ENCODE data around the gene NPR2. TPM values are rescaled to one million over a fixed set of nuclear protein-coding genes. Genes with fewer than 3 reads are reported as not detected.

The NPR2 gene
- total and polyA plus RNA-seq, 2 of the 13 experiments (the other 11 are each of a cell fraction or from before 2014, with no cell fraction given), result 7.4 to 9.4 TPM

DNA sequence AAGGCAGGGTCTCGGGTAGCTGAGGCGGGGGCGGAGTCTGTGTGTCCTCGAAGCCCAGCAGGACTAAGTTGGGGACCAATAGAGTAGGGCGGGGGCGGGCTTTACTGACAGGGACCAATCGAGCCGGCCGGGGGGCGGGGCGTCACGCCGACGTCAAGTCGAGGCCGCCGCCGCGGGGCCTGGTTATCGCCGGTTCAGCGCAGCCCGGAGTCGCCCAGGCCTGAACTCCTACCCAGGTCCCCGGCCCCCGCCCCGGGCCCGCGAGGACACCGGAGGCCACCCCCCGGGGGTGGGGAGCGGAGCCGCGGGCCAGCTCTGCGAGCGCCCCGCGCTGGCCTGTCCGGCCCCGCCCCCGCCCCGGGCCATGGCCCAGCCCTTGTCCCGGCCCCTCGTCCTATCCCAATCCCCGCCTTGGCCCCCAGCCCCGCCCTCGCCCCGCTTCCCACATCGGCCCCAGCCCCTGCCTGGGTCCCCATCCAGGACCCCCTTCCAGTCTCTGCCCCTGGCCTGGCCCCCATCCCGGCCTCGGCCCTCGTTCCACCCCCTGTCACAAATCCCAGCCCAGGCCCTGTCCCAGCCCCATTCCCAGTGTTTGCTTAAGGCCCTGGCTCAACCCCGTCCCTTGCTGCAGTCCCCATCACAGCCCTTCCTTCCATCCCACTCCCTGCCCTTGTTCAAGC, 37.8 kb downstream of the NPR2 start, which contains the start of gene TMEM8B (continued):
- TF ChIP-seq NFYB (CRISPR knock-in tag; IDR thresholded peaks at IDR 0.05), result peak; percentile 78
- TF ChIP-seq MYC (CRISPR knock-in tag; IDR thresholded peaks at IDR 0.05; ENCODE audit: borderline replicate concordance), result no peak
- peak; percentile 62; the same call in 1 of the 2 replicates for TF ChIP-seq ZMAT3 (CRISPR knock-in tag; conservative IDR thresholded peaks at IDR 0.05)
- TF ChIP-seq, protein P1, sequence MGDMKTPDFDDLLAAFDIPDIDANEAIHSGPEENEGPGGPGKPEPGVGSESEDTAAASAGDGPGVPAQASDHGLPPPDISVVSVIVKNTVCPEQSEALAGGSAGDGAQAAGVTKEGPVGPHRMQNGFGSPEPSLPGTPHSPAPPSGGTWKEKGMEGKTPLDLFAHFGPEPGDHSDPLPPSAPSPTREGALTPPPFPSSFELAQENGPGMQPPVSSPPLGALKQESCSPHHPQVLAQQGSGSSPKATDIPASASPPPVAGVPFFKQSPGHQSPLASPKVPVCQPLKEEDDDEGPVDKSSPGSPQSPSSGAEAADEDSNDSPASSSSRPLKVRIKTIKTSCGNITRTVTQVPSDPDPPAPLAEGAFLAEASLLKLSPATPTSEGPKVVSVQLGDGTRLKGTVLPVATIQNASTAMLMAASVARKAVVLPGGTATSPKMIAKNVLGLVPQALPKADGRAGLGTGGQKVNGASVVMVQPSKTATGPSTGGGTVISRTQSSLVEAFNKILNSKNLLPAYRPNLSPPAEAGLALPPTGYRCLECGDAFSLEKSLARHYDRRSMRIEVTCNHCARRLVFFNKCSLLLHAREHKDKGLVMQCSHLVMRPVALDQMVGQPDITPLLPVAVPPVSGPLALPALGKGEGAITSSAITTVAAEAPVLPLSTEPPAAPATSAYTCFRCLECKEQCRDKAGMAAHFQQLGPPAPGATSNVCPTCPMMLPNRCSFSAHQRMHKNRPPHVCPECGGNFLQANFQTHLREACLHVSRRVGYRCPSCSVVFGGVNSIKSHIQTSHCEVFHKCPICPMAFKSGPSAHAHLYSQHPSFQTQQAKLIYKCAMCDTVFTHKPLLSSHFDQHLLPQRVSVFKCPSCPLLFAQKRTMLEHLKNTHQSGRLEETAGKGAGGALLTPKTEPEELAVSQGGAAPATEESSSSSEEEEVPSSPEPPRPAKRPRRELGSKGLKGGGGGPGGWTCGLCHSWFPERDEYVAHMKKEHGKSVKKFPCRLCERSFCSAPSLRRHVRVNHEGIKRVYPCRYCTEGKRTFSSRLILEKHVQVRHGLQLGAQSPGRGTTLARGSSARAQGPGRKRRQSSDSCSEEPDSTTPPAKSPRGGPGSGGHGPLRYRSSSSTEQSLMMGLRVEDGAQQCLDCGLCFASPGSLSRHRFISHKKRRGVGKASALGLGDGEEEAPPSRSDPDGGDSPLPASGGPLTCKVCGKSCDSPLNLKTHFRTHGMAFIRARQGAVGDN (CRISPR knock-in tag; IDR thresholded peaks at IDR 0.05), result peak; percentile 49
- TF ChIP-seq SALL2 (CRISPR knock-in tag; IDR thresholded peaks at IDR 0.05), result 0 out of 2 replicates have a peak, but pooled peaks have one; percentile 25
- TF ChIP-seq, protein P2, sequence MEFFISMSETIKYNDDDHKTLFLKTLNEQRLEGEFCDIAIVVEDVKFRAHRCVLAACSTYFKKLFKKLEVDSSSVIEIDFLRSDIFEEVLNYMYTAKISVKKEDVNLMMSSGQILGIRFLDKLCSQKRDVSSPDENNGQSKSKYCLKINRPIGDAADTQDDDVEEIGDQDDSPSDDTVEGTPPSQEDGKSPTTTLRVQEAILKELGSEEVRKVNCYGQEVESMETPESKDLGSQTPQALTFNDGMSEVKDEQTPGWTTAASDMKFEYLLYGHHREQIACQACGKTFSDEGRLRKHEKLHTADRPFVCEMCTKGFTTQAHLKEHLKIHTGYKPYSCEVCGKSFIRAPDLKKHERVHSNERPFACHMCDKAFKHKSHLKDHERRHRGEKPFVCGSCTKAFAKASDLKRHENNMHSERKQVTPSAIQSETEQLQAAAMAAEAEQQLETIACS (CRISPR knock-in tag; IDR thresholded peaks at IDR 0.05), result no peak
- TF ChIP-seq ZNF451 (CRISPR knock-in tag; IDR thresholded peaks at IDR 0.05), result no peak
- TF ChIP-seq TOPORS (CRISPR knock-in tag; IDR thresholded peaks at IDR 0.05), result 0 out of 2 replicates have a peak, but pooled peaks have one; percentile 4
- TF ChIP-seq MEIS2 (CRISPR knock-in tag; IDR thresholded peaks at IDR 0.05), result peak; percentile 40; the same call in 1 of the 2 replicates
- TF ChIP-seq CHD4 (IDR thresholded peaks at IDR 0.05; ENCODE audit: borderline replicate concordance, low read length), result no peak
- peak; percentile 37; the same call in 1 of the 2 replicates for TF ChIP-seq HOXA3 (CRISPR knock-in tag; IDR thresholded peaks at IDR 0.05)
- no peak for TF ChIP-seq ZBTB1 (CRISPR knock-in tag; IDR thresholded peaks at IDR 0.05; ENCODE audit: borderline replicate concordance)
- TF ChIP-seq, protein P3, sequence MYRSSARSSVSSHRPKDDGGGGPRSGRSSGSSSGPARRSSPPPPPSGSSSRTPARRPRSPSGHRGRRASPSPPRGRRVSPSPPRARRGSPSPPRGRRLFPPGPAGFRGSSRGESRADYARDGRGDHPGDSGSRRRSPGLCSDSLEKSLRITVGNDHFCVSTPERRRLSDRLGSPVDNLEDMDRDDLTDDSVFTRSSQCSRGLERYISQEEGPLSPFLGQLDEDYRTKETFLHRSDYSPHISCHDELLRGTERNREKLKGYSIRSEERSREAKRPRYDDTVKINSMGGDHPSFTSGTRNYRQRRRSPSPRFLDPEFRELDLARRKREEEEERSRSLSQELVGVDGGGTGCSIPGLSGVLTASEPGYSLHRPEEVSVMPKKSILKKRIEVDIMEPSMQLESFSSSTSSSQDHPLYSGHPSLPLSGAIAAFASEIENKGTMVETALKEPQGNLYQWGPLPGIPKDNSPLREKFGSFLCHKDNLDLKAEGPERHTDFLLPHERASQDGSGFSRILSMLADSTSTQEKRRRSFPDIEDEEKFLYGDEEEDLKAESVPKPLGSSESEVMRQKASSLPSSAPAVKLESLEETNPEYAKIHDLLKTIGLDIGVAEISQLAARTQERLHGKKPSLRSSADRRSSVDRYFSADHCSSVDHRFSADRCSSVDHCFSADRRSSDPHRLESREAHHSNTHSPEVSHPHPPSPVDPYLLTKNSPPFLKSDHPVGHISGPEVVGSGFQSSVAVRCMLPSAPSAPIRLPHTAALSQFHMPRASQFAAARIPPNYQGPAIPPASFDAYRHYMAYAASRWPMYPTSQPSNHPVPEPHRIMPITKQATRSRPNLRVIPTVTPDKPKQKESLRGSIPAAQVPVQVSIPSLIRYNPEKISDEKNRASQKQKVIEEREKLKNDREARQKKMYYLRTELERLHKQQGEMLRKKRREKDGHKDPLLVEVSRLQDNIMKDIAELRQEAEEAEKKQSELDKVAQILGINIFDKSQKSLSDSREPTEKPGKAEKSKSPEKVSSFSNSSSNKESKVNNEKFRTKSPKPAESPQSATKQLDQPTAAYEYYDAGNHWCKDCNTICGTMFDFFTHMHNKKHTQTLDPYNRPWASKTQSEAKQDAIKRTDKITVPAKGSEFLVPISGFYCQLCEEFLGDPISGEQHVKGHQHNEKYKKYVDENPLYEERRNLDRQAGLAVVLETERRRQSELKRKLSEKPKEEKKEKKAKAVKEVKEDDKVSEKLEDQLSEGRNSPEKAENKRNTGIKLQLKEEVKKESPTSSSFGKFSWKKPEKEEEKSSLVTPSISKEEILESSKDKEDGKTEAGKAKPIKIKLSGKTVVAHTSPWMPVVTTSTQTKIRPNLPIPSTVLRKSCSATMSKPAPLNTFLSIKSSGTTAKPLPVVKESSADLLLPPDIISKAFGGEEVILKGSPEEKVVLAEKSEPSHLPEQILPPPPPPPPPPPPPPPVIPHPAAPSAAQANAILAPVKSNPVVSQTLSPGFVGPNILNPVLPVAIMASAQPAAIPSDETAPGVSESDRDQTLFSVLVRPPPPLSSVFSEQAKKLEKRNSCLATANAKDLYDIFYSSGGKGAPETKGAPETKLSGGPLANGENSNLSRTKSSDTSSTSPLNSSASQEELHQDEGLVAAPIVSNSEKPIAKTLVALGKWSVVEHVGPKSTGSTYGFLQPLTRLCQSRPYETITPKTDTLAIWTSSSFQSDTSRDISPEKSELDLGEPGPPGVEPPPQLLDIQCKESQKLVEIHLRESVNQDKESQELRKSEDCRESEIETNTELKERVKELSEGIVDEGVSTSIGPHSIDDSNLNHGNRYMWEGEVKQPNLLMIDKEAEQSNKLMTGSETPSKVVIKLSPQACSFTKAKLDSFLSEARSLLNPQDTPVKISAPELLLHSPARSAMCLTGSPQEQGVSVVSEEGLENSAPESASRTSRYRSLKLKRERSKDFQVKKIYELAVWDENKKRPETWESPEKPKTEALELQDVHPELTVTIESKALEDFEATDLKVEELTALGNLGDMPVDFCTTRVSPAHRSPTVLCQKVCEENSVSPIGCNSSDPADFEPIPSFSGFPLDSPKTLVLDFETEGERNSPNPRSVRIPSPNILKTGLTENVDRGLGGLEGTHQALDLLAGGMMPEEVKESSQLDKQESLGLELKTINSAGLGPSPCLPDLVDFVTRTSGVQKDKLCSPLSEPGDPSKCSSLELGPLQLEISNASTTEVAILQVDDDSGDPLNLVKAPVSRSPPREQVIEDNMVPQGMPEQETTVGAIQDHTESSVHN (CRISPR knock-in tag; IDR thresholded peaks at IDR 0.05), result no peak
- peak; percentile 73 for TF ChIP-seq ZFX (CRISPR knock-in tag; IDR thresholded peaks at IDR 0.05; ENCODE audit: low read depth)
